HL-60/S4 treated with retinoic acid at 250 ng/mL for 4 days and 3 days (cell line): Measurements from ENCODE around the gene SLC9A9.

Source experiments
- in situ Hi-C: fragments of 300-500 bp; cut with MboI; formaldehyde crosslinking; loops from 2 replicates; pipeline ENCODE4 v1.7.0; 2022; ENCODE audit warnings: low sequenced_read_pairs

The SLC9A9 gene

DNA sequence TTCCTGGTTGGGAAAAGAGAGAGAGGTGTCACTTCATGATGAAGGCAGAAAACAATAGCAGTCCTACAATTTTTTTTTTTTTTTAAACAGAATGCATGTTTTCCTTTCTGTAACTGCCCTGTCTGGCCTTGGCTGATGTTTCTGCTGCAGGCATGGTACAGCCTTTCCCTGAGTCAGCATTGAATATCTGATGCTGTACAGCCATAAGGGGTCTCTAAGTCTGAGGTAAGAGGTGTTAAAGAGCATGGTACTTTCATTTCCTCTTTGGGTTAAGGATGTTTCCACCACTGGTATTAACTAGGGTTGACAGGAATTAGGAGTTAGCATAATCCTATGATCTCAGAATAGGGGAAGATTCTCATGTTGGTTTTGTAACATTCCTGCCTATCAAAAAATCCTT lies 581.3 kb downstream of the SLC9A9 start:
- in situ Hi-C loops, result no loop called here

DNA sequence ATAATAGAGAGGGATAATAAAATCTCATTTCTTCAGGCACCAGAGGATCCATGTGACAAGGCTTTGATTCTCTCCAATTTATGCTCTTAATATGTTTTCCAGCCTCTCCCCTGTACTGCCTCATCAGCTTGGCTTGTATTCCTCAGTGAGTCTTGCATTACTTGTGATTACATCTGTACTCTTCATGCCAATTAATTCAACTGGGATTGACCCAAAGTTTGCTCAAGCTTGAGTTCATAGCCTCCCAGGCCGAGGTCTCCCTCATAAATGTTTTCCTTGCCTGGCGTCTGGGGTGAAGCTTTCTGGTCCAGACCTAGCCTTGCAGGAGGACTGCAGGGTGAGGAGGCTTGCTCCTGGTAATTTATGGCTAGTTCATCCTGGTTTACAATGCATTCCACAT lies 581.8 kb downstream of the SLC9A9 start:
- in situ Hi-C loops, result no loop called here

DNA sequence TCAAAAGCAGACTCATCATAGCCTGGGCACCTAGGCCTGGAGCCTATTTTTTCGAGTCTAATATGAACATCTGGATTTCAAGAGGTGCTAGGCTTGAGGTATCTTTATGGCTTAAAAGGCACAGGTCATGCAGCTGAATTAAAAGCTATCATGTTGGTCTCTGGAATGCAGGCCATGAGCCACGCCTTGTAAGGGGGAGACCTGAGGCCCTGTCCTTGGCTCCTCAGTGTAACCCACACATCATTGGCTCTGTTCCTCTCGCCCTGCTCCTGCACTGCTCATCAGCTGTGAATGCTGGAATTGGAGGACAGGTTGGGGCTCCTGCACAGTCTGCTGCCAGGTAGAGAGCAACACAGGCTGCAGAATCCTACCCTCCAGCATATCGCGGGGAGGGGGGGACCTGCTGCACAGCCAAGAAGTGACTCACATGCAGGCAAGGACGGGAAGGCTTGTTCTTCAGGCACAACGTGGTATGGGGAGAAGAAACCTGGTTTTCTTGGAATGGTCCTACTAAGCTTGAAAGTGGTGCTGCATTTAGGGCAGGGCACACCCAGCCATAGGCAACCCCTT lies 582.7 kb downstream of the SLC9A9 start:
- in situ Hi-C loops, result no loop called here

DNA sequence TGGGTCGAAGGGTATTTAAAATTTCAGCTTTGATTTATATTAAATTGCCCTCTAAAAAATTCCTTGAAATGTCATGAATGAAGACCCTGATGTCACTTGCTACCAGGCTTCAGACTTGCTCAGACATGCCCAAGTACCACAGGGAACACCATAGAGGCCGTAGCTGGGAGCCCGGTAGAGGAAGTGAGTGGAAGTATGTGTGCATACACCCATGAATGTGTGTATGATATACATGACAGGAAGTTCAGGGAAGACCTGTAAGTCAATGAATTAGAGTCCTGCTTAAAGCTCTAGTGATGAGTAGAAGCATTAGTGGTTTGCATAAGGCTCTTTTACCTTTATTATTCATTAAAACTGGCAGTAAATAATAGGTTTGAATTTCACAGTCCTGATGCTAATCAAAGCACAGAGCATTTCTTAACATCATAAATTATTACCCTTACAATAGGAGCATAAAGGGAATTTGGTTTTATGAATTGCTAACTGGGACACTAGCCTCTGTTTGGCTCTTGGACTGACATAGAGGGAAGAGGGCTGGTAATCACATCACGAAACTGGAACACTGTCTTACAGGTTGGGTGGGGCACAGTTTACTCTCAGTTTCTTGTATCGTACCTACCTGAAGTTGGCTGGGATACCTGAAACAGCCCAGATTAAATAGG lies 584.3 kb downstream of the SLC9A9 start:
- in situ Hi-C loops, result no loop called here

DNA sequence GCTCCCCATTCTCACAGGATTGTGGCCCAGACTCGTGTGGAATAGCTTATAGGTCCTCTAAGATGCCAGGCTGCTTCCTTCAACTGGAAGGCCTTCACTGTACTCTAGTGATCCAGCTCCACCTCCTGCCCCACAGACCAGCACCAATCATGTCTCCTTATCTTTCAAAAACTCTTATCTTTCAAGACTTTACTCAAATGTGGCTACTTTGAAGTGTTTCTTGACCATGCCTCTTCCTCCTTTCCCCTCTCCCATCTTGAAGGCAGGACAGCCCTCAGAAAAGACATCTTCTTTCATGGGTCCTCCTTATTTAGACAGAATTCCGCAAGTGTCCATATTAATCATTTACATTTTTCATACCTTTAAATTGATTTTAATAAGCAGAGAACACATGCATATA lies 586.4 kb downstream of the SLC9A9 start:
- in situ Hi-C loops, result no loop called here

DNA sequence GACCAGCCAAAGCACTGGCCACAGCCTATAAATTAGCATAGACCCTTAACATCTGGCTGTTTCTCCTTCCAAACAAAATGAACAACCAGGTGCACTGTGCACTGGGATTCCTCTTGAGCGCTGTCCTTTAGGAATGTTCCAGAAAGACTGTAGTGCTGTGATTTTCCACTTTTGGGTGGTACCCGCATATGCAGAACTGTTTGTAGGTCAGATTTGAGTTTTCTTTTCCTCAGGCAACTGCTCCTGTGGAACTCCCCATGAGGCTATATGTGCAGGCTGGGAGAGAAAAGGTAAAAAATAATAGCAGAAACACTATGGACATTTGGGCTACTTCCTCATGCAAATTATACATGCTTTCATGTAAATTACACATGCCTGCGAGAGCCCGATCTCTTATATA lies 589.6 kb downstream of the SLC9A9 start:
- in situ Hi-C loops, result no loop called here

DNA sequence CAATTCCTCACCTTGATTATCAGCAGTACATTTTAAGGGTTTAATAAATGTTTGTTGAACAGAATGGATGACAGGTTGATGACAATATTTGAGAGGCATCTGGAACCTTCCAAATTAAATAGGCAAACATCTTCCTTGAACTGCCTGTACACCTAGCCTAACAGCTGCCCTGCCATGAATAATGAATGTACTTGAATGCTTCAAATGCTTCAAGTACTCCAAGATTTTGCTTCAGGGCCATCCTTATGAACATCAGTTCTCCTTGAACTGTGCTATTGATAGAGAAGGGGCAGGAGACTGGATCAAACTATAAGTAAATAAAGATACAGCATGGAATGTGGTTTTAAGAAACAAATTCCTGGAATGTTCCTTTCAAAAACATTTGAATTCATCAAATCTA lies 591.9 kb downstream of the SLC9A9 start:
- in situ Hi-C loops, result no loop called here

DNA sequence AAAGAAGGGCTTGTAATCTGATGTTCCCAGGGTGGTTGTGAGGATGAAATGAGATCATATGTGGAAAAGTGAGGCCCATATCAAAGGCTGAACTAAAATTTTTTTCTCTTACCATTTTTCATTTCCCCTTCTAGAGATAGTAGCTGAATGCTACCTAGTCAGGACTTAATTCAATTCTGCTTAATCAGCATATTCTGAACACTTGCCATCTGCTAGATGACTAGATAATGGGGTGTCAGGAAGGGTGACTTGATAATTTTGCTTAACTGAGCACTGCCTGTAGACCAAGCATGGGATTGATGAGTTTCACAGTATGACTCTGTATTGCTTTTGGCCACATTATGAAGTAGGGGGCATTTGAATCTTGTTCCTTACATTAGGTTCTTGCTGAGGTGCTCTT lies 592.5 kb downstream of the SLC9A9 start:
- in situ Hi-C loops, result no loop called here

DNA sequence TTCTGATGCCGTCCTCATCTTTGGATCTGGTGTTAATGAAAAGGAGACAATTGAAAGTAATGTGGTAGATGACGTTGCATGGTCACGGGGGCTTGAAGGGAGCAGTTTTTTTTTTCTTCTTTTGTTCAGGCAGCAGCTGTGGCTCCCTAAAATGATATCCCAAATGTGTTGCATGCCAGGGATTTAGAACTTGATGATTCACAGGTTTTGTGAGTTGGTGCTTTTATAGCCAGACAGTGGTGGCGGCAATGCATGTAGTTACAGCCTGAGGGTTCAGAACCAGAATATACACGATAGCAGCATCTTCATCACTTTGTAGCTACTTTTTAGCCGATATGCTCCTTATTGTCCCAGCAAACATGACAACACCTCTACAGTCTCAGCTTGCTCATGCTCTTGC lies 595.3 kb downstream of the SLC9A9 start:
- in situ Hi-C loops, result no loop called here

DNA sequence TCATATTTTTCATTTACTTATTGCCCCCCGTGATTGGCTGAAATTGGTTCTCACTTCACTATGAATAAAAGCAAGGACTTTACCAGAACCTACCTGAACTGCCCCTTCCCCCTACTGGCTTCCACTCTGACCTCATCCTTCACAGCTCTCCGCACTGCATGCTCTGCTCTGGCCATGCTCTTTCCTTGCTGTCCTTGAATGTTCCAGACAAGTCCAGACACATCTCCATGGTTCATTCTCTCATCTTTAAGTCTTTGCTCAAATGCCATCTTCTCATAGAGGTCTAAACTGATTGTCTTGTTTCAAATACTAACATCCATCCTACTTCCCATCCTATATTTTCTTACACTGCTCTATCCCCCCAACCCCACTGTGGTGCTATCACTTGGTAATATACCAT lies 599.3 kb downstream of the SLC9A9 start:
- in situ Hi-C loops, result no loop called here

DNA sequence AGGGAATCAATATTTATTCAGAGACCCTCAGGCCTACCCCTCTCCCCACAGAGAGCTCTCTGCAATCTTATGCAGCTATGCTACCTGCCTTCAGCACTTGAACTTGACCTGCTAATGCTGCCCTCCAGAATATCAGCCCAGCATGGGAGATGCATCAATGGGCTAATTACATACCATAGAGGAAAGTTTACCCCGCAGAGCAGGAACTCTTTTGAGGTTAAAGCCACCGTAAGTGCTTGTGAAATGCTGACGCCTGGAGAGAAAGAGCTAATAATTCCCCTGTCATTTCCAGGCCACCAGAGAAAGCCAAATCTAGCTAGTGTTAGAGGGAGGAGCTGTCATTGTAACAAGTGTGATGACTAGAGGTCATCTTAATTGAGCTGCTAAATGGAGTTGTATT lies 601.2 kb downstream of the SLC9A9 start:
- in situ Hi-C loops, result no loop called here

DNA sequence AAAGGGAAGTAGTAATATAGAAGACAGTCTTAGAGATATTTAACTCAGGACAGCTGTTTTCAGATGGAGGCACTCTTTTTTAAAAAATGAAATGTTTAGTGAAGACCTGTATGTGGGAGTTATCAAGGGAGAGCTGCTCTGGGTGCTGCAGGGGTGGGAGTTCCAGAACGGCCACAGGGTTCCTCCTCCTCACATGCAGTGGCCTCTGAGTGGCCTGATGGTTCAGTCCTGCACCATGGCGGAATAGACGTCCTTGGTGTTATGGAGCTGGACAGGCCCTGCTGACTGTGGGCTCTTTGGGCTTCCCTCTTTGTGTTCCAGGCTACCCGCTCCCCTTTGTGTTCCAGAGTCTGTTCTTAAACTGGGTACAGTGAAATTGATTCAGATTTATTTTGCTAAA lies 602.6 kb downstream of the SLC9A9 start:
- in situ Hi-C loops, result no loop called here

DNA sequence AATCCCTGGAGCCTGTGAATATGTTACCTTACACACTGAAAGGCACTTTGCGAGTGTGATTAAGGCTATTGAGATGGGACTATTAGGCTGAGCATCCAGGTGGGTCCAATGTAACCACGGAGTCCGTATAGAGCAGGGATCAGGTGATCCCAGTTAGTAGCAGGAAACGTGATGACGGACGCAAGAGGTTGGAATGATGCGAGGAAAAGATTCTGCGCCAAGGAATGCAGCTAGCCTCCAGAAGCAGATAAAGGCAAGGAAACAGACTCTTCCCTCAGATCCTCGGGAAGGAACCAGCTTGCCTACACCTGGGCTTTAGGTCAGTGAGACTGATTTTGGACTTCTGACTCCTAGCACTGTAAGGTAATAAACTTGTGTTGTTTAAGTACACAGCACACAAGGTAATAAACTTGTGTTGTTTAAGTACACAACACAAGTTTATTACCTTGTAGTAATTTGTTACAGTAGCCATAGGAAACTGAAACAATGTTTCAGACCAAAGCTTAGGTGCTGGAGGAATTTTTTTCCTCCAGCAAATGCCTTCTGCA lies 603.7 kb downstream of the SLC9A9 start:
- in situ Hi-C loops, result no loop called here

DNA sequence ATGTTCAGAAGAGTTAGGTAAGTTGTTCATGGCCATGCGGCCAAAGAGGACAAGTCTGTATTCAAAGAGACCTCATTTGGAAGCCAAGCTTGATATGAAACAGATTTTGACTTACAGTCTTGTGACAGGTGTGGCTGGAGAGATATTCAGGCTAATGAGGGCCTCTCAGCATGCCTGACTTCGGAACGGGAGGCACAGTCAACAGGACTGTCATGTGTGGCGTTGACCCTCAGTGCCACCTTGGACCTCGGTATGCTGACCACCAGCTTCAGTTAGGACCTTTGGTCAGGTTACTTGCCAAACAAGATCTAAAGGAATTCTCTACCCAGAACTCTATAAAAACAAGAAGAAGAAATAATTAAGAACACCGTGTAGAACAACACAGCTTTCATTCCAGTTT lies 604.6 kb downstream of the SLC9A9 start:
- in situ Hi-C loops, result no loop called here

DNA sequence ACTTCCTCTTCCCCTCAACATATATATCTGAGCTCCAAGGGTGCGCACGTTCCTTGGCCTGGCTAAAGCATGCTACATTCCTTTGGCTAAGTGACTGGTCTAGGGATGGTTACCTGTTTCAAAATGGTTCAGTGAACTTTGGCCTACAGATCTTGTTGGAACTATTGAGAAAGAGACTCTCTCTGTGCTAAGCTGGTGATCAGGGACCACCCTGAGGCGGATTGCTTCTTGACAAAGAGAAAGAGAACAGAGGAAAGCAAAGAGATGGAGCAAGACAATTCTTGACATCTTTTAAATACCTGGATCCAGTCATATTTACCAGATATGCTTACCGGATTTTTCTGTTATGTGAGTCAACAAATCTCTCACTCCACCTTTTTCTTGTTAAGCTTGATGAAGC lies 605.6 kb downstream of the SLC9A9 start:
- in situ Hi-C loops, result no loop called here

DNA sequence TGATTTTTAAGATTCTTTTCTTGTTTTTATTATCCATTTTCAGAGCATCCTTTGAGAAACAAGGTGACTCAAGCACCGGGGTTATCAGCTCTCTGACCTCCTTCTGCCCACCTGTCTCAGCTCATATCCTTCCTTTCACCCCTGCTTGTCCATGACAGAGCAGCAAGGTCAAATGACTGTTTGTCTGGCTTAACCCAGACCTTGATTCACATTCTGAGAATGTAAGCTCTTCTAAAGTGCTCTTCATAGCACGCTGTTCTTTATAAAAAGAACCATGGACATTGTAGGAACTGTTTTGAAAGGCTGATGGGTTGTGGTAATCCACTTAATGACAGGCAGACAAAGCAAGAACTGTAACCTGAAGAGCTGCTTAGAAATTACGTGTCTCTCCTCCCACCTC lies 606.2 kb downstream of the SLC9A9 start:
- in situ Hi-C loops, result no loop called here

DNA sequence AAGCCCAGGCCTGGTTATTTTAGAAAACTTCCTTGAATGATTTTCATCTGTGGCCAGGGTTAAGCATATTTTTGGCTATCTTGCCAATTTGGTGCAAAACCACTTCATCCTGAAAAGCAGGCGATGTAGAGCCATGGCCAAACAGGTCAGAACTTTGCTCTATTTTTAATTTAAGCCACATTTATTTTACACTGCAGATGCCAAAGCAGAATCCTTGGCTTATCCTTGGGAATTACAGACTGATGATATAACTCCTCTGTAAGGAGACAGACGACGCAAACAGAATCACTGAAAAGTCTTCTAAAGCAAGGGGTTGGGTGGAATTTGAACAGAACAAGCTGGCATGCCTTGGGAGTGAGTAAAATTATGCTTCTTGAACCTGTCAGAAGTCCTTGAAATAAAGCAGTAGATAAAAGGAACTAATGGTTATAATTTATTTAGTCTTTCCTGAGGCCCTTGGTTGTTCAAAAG lies 606.8 kb downstream of the SLC9A9 start:
- in situ Hi-C loops, result no loop called here

DNA sequence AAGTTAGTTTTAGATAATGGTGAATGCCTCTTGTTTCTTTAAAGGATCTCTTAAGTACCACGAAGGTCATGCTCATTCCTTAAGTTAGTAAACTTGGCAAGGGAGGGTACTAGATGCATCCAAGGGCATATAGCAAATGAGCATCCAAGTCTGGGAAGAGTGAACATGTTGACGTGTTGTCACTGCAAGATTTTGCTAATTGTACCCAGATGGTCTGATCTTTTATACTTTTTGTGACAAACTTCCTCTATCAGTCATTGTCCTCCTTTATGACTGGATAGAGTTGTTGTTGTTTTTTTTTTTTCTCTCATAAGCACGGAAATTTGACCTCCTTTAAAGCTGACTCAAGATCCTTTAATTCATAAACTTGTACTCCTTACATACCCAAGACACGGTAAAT lies 607.4 kb downstream of the SLC9A9 start:
- in situ Hi-C loops, result no loop called here

DNA sequence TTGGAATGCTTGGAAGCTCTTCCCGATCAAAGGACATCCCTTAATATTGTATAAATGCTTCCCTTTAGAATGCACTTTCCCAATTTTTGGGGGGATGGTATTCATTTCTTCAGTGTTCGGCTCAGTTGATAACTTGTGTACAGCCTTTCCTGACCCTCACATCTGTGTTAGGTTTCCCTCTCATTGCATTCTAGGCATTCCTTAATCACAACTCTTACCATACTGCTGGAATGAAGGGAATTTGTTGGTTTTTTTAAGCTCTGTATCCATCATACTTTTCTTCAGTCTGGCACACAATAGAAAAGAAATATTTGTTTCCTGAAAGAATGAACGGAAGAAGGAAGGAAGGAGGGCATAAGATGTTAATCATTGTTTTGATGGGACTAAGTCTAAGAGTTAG lies 609.2 kb downstream of the SLC9A9 start:
- in situ Hi-C loops, result no loop called here

DNA sequence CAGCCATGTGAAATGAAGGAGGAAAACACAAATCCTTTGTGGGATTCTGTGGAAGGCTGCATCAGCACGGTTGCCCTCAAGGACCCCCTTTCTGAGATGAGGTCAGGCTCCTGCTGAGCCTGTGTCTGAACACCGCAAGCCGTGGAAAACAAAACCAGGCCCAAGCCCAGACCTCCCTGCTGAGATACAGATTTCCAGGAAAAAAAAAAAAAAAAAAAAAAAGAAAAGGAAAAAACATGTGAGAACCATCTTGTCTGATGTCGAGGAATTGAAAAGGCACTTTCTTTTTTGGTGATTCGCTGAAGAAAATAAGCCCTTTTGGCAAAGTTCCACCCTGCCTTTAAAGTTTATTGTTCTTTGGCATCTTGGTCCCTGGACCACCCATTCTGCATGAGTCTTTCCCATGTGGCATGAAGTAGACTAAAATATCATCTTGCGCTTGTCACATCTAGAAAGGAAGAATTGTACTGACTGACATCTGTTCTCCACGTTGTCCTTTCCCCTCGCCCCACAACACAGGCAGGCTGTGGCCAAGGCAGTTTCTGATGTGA lies 611.1 kb downstream of the SLC9A9 start:
- in situ Hi-C loops, result no loop called here

DNA sequence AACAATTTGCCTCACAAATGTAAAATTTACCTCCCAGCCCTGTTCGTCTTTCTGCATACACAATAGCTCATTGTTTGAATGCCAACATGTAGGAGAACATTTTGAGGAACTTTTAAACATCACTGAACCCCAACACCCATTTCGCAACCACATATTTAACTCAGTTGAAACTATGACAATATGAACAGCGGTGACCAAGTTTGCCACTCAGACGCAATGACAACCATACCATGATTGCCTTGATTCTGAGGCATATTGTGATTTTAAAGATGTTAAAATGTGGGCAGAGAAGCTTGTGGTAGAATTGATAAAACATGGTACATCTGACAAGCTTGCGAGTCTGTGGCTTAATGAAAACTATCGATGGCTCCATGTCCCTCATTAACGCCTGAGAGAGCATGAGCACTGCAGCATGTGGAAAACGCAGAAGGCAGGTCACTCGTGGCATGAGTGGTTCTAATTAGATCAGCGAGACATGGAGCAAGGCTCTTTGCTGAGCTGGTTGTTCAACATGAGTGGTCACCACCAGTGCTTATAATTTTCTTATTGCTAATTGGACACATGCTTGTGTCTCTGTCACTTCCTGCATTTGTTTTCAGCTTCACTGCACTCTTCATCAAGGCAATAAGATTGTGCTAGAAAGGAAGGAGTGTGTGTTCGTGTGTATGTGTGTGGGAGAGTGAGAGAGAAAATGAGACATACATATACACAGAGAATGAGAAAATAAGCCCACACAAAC lies 611.9 kb downstream of the SLC9A9 start:
- in situ Hi-C loops, result no loop called here
